Duodenal mucosa (tissue), 2 donors: Measurements from ENCODE around the gene SPRYD3.

Experiments
- H3K27ac ChIP-seq: one replicate; pipeline ENCODE4 v1.7.0; 2013; ENCODE audit warnings: low read depth, low read length
- H3K27me3 ChIP-seq, 2 donors: one replicate each; pipeline ENCODE4 v1.7.0; 2013; ENCODE audit warnings: low read length in 2 of 2, control low read depth in 1 of 2; ENCODE audit not compliant: insufficient read depth in 2 of 2, control insufficient read depth in 1 of 2
- H3K36me3 ChIP-seq, 2 donors: one replicate each; pipeline ENCODE4 v1.7.0; 2013; ENCODE audit warnings: low read length in 2 of 2, control low read depth in 1 of 2; ENCODE audit not compliant: insufficient read depth in 2 of 2, control insufficient read depth in 1 of 2
- H3K4me1 ChIP-seq, 2 donors: one replicate each; pipeline ENCODE4 v1.7.0; 2013; ENCODE audit warnings: low read length in 2 of 2, control low read depth in 1 of 2; ENCODE audit not compliant: insufficient read depth in 2 of 2, control insufficient read depth in 1 of 2
- H3K4me3 ChIP-seq, 2 donors: one replicate each; pipeline ENCODE4 v1.7.0; 2013; ENCODE audit warnings: low read length in 2 of 2, low read depth in 1 of 2
- H3K9ac ChIP-seq, 2 donors: one replicate each; pipeline ENCODE4 v1.7.0; 2013; ENCODE audit warnings: low read length in 2 of 2, low read depth in 1 of 2
- H3K9me3 ChIP-seq, 2 donors: one replicate each; pipeline ENCODE4 v1.7.0; 2013; ENCODE audit warnings: low read length in 2 of 2, control low read depth in 1 of 2; ENCODE audit not compliant: control insufficient read depth in 1 of 2

SPRYD3 gene

DNA sequence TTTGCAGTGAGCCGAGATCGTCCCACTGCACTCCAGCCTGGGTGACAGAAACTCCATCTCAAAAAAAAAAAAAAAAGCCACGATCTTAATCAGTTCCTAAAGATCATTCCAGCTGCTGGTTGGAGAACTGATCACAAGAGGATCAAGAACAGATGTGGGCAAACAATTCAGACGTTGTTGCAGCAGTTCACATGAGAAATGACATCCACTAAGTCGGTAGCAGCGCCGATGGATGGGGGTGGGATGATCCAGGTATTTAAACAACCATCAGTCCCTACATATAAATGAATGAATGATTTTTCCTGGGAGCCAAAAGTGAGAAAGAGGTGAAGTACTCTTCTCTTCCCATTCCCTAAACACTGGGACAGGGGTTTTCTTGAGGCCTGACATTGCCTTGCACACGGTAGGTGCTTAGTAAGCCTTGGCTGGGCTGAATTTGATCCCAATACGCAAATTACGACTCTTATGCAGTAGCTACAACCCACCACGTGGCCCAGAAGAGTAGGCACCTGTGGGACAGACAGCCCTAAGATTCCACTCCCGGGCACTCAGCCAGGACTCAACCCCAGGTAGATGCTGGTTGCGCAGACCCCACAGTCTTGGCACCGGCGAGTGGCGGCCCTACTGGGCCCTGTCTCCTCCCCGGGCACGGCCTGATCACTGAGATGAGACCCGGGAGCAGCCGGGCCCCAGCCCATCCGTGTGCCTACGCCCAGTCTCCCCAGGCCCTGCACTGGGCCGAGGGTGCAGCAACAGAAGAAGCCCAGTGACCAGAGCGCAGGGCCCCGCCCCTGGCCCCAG lies 565 bp downstream of the SPRYD3 start:
- peak overlapping the region; percentile 58 for H3K27ac ChIP-seq
- H3K27me3 ChIP-seq, result no peaks in the 10 kb centered on the region
- H3K9ac ChIP-seq, result peak overlapping the region; percentile 72 to 79
- peak overlapping the region; percentile 80 to 84 for H3K4me3 ChIP-seq
- peaks cover 4 to 29% of the 10 kb centered on the region in 2 donors for H3K4me1 ChIP-seq
- H3K36me3 ChIP-seq, result peaks cover 13 to 28% of the 10 kb centered on the region in 2 donors
- no peaks in the 10 kb centered on the region for H3K9me3 ChIP-seq

DNA sequence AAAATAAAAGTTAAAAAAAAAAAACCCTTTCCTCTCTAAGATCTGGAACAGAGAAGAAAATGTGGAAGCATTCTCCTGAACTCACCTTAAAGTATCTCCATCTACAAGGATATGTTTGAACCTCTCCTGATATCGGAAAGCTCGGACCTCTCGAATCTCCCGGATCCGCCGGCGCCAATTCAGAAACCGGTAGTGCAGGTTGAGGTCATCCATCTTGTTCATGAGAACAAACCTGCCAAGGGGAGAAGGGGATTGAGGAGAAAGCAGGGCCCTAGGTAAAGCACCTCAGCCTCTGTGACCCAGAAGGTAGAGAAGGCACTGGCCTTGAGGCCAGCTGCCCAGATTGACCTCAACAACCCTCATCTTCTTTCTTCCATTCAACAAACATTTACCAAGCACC lies 2.2 kb downstream of the SPRYD3 start:
- Histone ChIP-seq H3K27me3 (no peaks in the 10 kb centered on the region), H3K36me3 (peaks cover 13 to 32% of the 10 kb centered on the region in 2 donors), H3K4me1 (peaks cover 14 to 34% of the 10 kb centered on the region in 2 donors), H3K27ac (no peak overlapping the region), H3K4me3 (no peak overlapping the region), H3K9ac (no peak overlapping the region), H3K9me3 (no peaks in the 10 kb centered on the region)

DNA sequence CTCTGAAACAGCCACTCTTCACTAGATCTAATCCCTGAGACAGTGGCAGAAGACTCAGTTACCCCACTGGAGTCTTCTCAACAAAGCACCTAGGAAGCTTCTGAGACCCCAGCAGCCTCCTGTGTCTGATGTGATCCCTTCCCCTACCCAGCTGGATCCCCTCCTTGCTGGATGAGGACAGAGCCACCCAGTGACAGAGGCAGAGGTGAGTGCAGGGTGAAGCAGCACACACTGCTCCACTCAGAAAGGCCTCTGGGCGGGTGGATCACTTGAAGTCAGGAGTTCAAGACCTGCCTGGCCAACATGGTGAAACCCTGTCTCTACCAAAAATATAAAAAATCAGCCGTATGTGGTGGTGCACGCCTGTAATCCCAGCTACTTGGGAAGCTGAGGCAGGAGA lies 2.7 kb downstream of the SPRYD3 start:
- Histone ChIP-seq H3K4me3 (no peak overlapping the region), H3K27me3 (no peaks in the 10 kb centered on the region), H3K9ac (no peak overlapping the region), H3K4me1 (peaks cover 18 to 35% of the 10 kb centered on the region in 2 donors), H3K27ac (no peak overlapping the region), H3K9me3 (no peaks in the 10 kb centered on the region), H3K36me3 (peaks cover 13 to 32% of the 10 kb centered on the region in 2 donors)

DNA sequence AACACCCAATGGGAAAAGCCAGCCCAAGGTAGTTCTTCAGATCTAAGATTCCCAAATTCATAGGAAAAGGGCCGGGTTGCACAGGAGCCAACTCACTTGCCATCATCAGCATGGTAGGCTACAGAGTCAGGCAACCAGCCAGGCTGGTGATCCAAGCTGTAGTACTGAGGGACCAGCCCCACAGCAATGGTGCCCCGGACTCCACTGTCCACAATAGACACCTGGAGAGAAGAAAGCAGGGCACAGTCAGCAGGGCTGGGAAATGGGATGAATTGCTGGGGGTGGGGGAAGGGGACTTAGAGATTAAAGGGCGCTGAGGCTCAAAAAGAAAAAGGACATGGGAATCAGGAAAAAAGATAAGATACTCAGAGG lies 4.2 kb downstream of the SPRYD3 start:
- no peak overlapping the region for H3K4me3 ChIP-seq
- peaks cover 22 to 41% of the 10 kb centered on the region in 2 donors for H3K36me3 ChIP-seq
- no peak overlapping the region for H3K27ac ChIP-seq
- H3K4me1 ChIP-seq, result peaks cover 21 to 34% of the 10 kb centered on the region in 2 donors
- H3K27me3 ChIP-seq, result no peaks in the 10 kb centered on the region
- H3K9me3 ChIP-seq, result no peaks in the 10 kb centered on the region
- no peak overlapping the region for H3K9ac ChIP-seq

DNA sequence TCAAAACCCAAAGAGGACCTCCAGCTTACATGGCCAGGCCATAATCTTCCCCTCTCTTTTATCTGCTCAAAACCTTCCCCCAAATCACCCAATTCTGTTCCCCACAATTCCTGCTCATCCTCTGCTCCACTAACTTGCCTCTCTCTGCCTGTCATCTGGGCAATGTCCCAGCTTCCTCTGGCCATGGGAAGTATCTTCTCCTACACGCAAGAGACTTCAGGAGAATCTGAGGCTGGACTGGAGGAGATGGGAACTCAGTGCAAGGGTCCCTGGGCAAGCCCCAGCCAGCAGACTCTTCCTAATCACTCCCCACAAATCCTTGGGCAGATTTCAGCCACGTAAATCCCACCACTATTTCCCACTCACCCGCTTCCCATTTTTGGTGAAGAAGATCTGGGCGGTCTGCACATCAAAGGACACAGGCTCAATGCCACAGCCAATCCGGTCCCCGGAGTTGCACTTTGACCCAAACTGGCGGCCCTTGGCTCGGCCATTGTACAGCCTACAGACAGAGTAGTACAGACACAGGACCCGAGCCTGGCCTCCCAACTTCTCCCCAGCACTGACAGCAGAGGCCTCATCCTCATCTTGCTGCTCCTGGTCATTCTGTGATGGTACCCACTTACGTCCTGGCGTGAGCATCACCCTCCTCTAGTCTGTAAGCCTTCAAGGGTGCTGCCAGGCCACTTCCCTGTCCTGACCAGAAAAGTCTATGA lies 4.7 kb downstream of the SPRYD3 start:
- Histone ChIP-seq H3K9ac (no peak overlapping the region), H3K4me3 (no peak overlapping the region), H3K4me1 (peaks cover 17 to 30% of the 10 kb centered on the region in 2 donors)

DNA sequence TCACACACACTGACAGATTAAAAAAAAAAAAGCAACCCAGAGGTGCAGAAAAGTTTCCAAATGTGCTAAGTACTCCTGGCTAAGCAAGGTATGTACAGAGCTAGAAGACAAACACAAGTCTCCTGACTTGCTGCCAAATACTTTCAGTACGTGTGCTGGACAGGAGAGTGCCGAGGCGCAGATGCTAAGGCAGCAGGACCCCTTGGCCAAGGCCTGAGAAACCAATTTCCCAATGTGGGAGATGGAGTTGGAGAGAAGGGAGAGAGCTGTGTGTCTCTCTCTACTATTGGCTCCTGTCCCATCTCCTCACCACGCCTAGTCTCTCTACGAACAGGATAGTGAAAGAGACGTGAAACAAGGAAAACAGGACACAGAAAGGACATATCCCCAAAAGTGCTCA lies 5.3 kb downstream of the SPRYD3 start:
- Histone ChIP-seq H3K27ac (no peak overlapping the region), H3K4me1 (peaks cover 17 to 30% of the 10 kb centered on the region in 2 donors), H3K36me3 (peaks cover 23 to 47% of the 10 kb centered on the region in 2 donors), H3K27me3 (no peaks in the 10 kb centered on the region), H3K9ac (no peak overlapping the region), H3K4me3 (no peak overlapping the region), H3K9me3 (no peaks in the 10 kb centered on the region)

More for the DNA sequence above, 4.7 kb downstream of the SPRYD3 start:
- Histone ChIP-seq H3K27ac (no peak overlapping the region), H3K9me3 (no peaks in the 10 kb centered on the region), H3K27me3 (no peaks in the 10 kb centered on the region), H3K36me3 (peaks cover 23 to 43% of the 10 kb centered on the region in 2 donors)

DNA sequence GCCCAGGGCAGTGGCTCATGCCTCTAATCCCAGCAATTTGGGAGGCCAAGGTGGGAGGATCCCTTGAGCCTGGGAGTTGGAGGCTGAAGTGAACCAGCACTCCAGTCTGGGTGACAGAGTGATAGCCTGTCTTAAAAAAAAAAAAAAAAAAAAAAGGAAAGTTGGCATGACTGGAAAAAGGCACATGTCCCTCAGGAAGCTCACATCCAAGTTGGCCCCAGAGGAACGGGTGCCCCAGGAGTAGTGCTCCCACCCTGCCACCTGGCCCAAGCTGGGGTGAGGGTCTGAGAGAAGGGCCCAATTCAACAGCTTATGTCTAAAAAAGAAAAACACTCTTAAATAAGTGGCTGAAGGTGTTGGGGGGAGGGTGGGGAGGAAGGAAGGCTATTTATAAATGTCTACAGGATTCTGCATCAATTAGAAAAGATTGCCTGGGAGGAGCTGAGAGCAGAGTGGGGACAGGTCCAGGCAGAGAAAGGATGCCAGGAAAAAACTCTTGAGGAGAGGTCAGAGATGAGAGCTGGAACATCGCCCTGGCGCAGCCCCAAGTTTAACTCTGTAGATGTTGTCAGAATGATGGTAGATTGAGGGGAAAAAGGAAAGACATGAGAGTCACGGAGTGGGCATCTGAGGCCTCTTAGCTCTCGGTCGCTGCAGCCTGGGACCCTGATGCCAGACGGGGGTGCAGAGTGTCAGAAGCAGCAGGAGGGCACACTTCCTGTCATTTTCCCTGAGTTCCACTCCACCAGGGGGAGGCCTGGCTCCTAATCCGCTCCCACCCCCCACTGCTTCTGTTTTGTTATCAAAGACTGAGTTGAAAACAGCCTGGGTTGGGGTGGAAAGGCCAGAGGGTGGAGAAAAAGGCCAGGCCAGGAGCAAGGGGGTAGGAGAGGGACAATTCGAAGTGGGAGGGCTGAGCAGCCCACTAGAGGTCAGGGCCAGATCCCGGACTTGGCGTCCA lies 7.3 kb downstream of the SPRYD3 start:
- Histone ChIP-seq H3K36me3 (peaks cover 23 to 65% of the 10 kb centered on the region in 2 donors), H3K9ac (no peak overlapping the region), H3K4me3 (no peak overlapping the region), H3K9me3 (no peaks in the 10 kb centered on the region), H3K27me3 (no peaks in the 10 kb centered on the region), H3K4me1 (peaks cover 12 to 17% of the 10 kb centered on the region in 2 donors), H3K27ac (no peak overlapping the region)

DNA sequence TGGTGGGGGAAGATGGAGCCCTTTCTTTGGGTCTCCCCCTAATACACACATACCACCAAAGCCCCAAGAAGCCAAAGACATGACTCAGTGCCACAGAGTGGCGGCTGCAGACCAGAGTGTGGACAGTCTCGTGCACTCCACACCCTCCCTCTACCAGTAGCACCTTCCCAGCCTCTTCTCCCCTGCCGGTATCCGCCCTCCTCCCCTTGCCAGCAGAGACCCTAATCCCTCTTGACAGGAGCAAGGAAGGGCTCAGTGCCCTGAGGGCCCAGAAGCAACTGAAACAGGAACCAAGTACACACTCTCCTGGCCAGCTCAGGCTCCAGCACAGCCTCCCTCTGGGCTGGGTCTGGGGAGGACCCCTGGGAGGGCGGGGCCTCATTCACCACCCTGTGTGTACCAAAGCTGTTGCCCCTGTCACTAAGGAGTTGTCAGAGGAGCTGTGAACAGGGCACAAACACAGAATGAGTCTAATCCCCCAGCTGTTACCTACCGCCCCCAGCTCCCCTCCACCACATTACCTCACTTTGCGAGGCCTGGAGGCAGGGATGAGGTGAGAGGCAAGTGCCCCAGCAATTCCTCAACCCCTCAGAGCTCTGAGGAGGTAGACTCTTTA lies 8.2 kb downstream of the SPRYD3 start:
- H3K9ac ChIP-seq, result no peak overlapping the region
- no peak overlapping the region for H3K4me3 ChIP-seq
- H3K4me1 ChIP-seq, result peaks cover 12 to 23% of the 10 kb centered on the region in 2 donors
- H3K27ac ChIP-seq, result no peak overlapping the region
- H3K9me3 ChIP-seq, result no peaks in the 10 kb centered on the region
- H3K36me3 ChIP-seq, result peaks cover 23 to 59% of the 10 kb centered on the region in 2 donors
- H3K27me3 ChIP-seq, result no peaks in the 10 kb centered on the region

DNA sequence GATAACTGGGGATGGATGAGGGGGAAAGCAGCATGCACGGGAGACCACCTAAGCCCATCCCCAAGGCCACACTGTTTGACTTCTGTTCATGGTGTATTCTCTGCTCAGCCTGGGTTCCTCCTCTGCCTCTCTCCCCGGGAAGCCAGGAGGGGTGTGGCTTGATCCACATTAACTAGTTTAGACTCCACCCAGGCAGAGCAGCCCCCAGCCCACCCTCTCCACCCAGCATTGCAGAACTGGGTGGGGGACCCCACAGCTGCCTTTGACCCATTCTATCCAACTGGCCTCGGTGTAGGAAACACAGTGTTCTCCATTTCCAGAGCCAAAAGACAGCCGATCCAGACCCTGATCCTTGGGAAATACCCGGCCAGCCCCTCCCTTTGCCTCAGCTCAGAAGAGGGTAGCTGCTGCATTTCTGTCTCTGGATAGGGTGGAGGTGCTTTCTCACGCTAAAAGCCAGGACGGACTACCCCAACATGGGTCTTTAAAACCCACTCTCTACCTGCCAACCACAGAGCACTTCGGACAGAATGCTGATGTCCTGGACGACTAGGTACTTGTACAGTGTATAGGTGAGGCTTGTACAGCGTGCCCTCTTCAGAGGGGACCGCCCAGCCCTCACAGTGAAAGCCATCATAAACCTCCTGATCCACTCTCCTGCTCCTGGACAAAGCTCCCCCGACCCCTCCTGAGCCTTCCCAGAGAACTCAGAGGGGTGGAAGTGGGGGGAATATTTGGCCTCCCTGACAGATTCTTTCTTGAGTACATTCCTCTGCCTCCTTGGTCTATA lies 9.4 kb downstream of the SPRYD3 start:
- Histone ChIP-seq H3K36me3 (peaks cover 22 to 57% of the 10 kb centered on the region in 2 donors), H3K4me1 (peaks cover 12 to 24% of the 10 kb centered on the region in 2 donors), H3K27me3 (no peaks in the 10 kb centered on the region), H3K27ac (no peak overlapping the region), H3K9ac (no peak overlapping the region), H3K9me3 (no peaks in the 10 kb centered on the region), H3K4me3 (no peak overlapping the region)
